Heart left ventricle (tissue), 16 donors: ENCODE measurements around the gene PTPN12. TPM values are rescaled to one million over a fixed set of nuclear protein-coding genes. Genes with fewer than 3 reads are reported as not detected.
A peak's percentile ranks its signal among the peaks of the same experiment; 100 is the strongest.

ENCODE experiments used
- ATAC-seq, 4 donors: fragments of 200-7000 bp; cut with Tn5 transposase; one replicate each; pipeline ENCODE4 v1.9.1; 2020 to 2022; ENCODE audit warnings: moderate library complexity in 4 of 4, mild to moderate bottlenecking in 3 of 4, moderate number of reproducible peaks in 1 of 4
- DNase-seq, 5 donors: peaks; one replicate each; pipeline ENCODE4 v3.0.0-alpha.2; 2020
- H3K27ac ChIP-seq, 12 donors: fragments of 200-600 bp; sonication (generic) in 4 of 12; one replicate each; pipeline versions ENCODE4 v1.5.0 to v1.8.0; 2016 to 2022; ENCODE audit warnings: mild to moderate bottlenecking in 2 of 12
- H3K27me3 ChIP-seq, 9 donors: fragments of 200-600 bp; sonication (generic) in 2 of 9; one replicate each; pipeline versions ENCODE4 v1.5.1 to v1.8.0; 2016 to 2022; ENCODE audit warnings: mild to moderate bottlenecking in 3 of 9
- H3K36me3 ChIP-seq, 9 donors: fragments of 200-600 bp; sonication (generic) in 2 of 9; one replicate each; pipeline versions ENCODE4 v1.5.0 to v1.8.0; 2018 to 2022; ENCODE audit warnings: mild to moderate bottlenecking in 2 of 9
- H3K4me1 ChIP-seq, 12 donors: fragments of 200-600 bp; sonication (generic) in 4 of 12; one replicate each; pipeline versions ENCODE4 v1.5.0 to v1.8.0; 2016 to 2022; ENCODE audit warnings: mild to moderate bottlenecking in 3 of 12
- H3K4me3 ChIP-seq, 12 donors: fragments of 200-600 bp; sonication (generic) in 4 of 12; one replicate each; pipeline versions ENCODE4 v1.5.0 to v1.8.0; 2017 to 2022; ENCODE audit warnings: mild to moderate bottlenecking in 9 of 12, moderate library complexity in 4 of 12
- H3K9me3 ChIP-seq, 12 donors: fragments of 200-600 bp; sonication (generic) in 4 of 12; one replicate each; pipeline versions ENCODE4 v1.5.0 to v1.8.0; 2016 to 2022; ENCODE audit warnings: mild to moderate bottlenecking in 1 of 12
- CTCF ChIP-seq, 12 donors: fragments of 200-600 bp; sonication (generic) in 4 of 12; IDR thresholded peaks; one replicate each; pipeline versions ENCODE4 v1.5.0 to v1.8.0; 2018 to 2022; ENCODE audit warnings: antibody characterized with exemption in 12 of 12, mild to moderate bottlenecking in 5 of 12
- POLR2A ChIP-seq, 2 donors: fragments of 450-650 bp; IDR thresholded peaks; one replicate each; pipeline ENCODE4 v1.6.1; 2017; ENCODE audit warnings: antibody characterized with exemption in 2 of 2, mild to moderate bottlenecking in 2 of 2, moderate library complexity in 2 of 2
- WGBS, 4 donors: extraction: QIAGEN DNeasy Blood & Tissue Kit in 2 of 4; methylation state at CpG; one replicate each; pipeline versions ENCODE4 v1.1.5 to v1.1.7; 2013 to 2018; 5-methylcytosine and 5-hydroxymethylcytosine counted together
- intact Hi-C, 10 donors: fragments of 100-400 bp; cut with DNase I; formaldehyde crosslinking; loops; one replicate each; pipeline versions ENCODE4 v1.11.1 to v1.14.2; 2022
- long read RNA-seq, 3 donors: library from polyadenylated mRNA; unstranded; transcript quantifications; one replicate each; pipeline ENCODE4 v2.0.0, GENCODE V29; 2020 to 2021
- polyA plus RNA-seq, 2 donors: library from polyadenylated mRNA; stranded (reverse); fragments of 200-250 nt; gene quantifications; one replicate each; pipeline ENCODE4 v1.2.3, GENCODE V29; 2013
- total RNA-seq, 9 donors: library from RNA; depleted of rRNA in 2 of 9; stranded (reverse); fragments of >200 nt in 2 of 9; fragmentation: NEBNext Ultra II Directional in 3 of 9; extraction: Animal tissue kit (Norgen Biotek cat#: 25700) in 3 of 9; gene quantifications; one replicate each; pipeline versions ENCODE4 v1.1.0 to v1.2.4, GENCODE V29; 2016 to 2023
- donor health status: ischemic (EF 13 %, LVEDD 7.1; RV severe dilation, severe dysfunction).
- donor health status: healthy with polysubstance abuse.
- donor health status: DM: no; HTN: yes; CAD: no.
- donor health status: DM: no; HTN: no; CAD: no.
- donor health status: ischemic (EF 25% LVEDD 6.9; RV normal size, moderate dysfunction).
- donor health status: ischemic (EF 25% LVEDD 5.7; RV mildly dilated, moderate dysfunction).
- donor health status: healthy.
- donor health status: DM: yes; HTN: yes; CAD: no.
- donor health status: ischemic (EF 35%, LVEDD 5.7; RV mildly dilated, moderate dysfunction).
- donor health status: nonischemic (EF 11% LVEDD 7.7; RV severe dilation, severe dysfunction).
- donor health status: DM: yes; HTN: yes; CAD: no.
- donor health status: PGD.
- donor health status: ischemic (EF 29% LVEDD 5.4; RV normal size, mild dysfunction).
- donor health status: nonischemic (EF 23%, LVEDD 6.1; RV moderate dilation, normal function).

Gene PTPN12
- total RNA-seq = 10 to 100 TPM; 36.5 to 83.9 (median 42.0) TPM
- polyA plus RNA-seq = 10 to 100 TPM; 33.9 to 35.1 TPM
- long read RNA-seq, donor 1, transcript PTPN12-201 (18 exons, 3,406 nt) = major isoform, 10 of 21 reads
- long read RNA-seq, donor 1, partial matches to known transcripts = 6 of 21 reads
- long read RNA-seq, donor 1, other reads (novel, unspliced or antisense) = 4 of 21 reads
- long read RNA-seq, donor 2, partial matches to known transcripts = 2 of 5 reads
- long read RNA-seq, donor 2, other reads (novel, unspliced or antisense) = 1 of 5 reads
- long read RNA-seq, donor 3, transcript PTPN12-201 (18 exons, 3,406 nt) = major isoform, 6 of 13 reads
- long read RNA-seq, donor 3, partial matches to known transcripts = 3 of 13 reads
- long read RNA-seq, donor 3, other reads (novel, unspliced or antisense) = 4 of 13 reads

- H3K27ac ChIP-seq = peak within 1 kb of the TSS; percentile 98 to 100 (median 98)
- intact Hi-C loops = loop anchor here in 8 of 10 donors (5.0 to 10.0 kb wide), 11 partner anchors 35 to 228 kb away; partner anchors contain the start of gene GSAP (in 4 of the 8)
- peaks cover 11 to 43% (median 31%) of the 10 kb centered on the region in 12 donors for H3K4me1 ChIP-seq
- TF ChIP-seq CTCF (IDR thresholded peaks at IDR 0.05) = no peak
- TF ChIP-seq POLR2A (IDR thresholded peaks at IDR 0.05) = no peak
- peak in 1 of 5 donors; percentile 73 for DNase-seq
- H3K36me3 ChIP-seq = no peaks in the 10 kb centered on the region
- 0 to 1% (median 1%) methylated on average over 2 to 64 of the region's 64 CpGs for WGBS, 4 donors
- no peaks in the 10 kb centered on the region for H3K27me3 ChIP-seq
- no peaks in the 10 kb centered on the region for H3K9me3 ChIP-seq
- peak within 1 kb of the TSS; percentile 75 to 100 (median 97) for H3K4me3 ChIP-seq
- ATAC-seq = peak in 3 of 4 donors; percentile 20 to 75 (median 64)
Observed at GRCh38 chr7:77537136-77537777, at the start of gene PTPN12. TSS of gene PTPN12 (plus strand) at chr7:77537295. CDS start at chr7:77537547, 252 bp downstream.

- no peak overlapping the region for H3K4me3 ChIP-seq
- intact Hi-C loops = no loop called here
- WGBS, 4 donors = 48 to 69% (median 63%) methylated on average over 1 of the region's 1 CpG
- no peaks in the 10 kb centered on the region for H3K4me1 ChIP-seq
- DNase-seq (no peak), ATAC-seq (no peak)
- H3K36me3 ChIP-seq = no peaks in the 10 kb centered on the region
- no peaks in the 10 kb centered on the region for H3K27me3 ChIP-seq
- TF ChIP-seq POLR2A (IDR thresholded peaks at IDR 0.05) (no peak), CTCF (IDR thresholded peaks at IDR 0.05) (no peak)
- H3K27ac ChIP-seq = no peak overlapping the region
- peaks cover 0 to 3% (median 0%) of the 10 kb centered on the region in 12 donors for H3K9me3 ChIP-seq
Observed at GRCh38 chr7:77488986-77489385, 48.1 kb upstream of the PTPN12 start.

GRCh38 chr7:77497079-77497478 is 40.0 kb upstream of the PTPN12 start:
- WGBS, 4 donors = 96 to 97% (median 97%) methylated on average over 5 of the region's 5 CpGs
- intact Hi-C loops = no loop called here
- ATAC-seq = no peak
- Histone ChIP-seq H3K9me3 (peaks cover 0 to 7% (median 0%) of the 10 kb centered on the region in 12 donors), H3K27ac (no peak overlapping the region), H3K4me1 (peaks cover 0 to 15% (median 3%) of the 10 kb centered on the region in 12 donors), H3K36me3 (no peaks in the 10 kb centered on the region), H3K4me3 (no peak overlapping the region), H3K27me3 (no peaks in the 10 kb centered on the region)
- no peak for DNase-seq
- TF ChIP-seq POLR2A (IDR thresholded peaks at IDR 0.05) = no peak
- TF ChIP-seq CTCF (IDR thresholded peaks at IDR 0.05) = no peak
